ENCODE data around the gene THAP8.

The THAP8 gene

GRCh38 chr19:36054119-36054732 lies at the start of gene THAP8:
Gene THAP8, minus strand, starts transcription at chr19:36054285. Its CDS starts 68 bp downstream, at chr19:36054217.
- peak; percentile 100 for DNase-seq (ENCODE audit: low read depth)

GRCh38 chr19:36103040-36103626 lies 49.0 kb upstream of the THAP8 start:
- no peak for DNase-seq (ENCODE audit: low read depth)

GRCh38 chr19:36101550-36102327 lies 47.7 kb upstream of the THAP8 start:
- no peak for DNase-seq (ENCODE audit: low read depth)

- no peak for DNase-seq (ENCODE audit: low read depth)
These were observed 46.4 kb upstream of the THAP8 start for GRCh38 chr19:36100476-36100875.

- DNase-seq (ENCODE audit: low read depth): no peak
These were observed 45.2 kb upstream of the THAP8 start for GRCh38 chr19:36099166-36099785.

- no peak for DNase-seq (ENCODE audit: low read depth)
These were observed 43.0 kb upstream of the THAP8 start for GRCh38 chr19:36097036-36097435.

GRCh38 chr19:36093687-36094086 lies 39.6 kb upstream of the THAP8 start:
- DNase-seq (ENCODE audit: low read depth): no peak

GRCh38 chr19:36093146-36093662 lies 39.1 kb upstream of the THAP8 start:
- DNase-seq (ENCODE audit: low read depth): no peak

- DNase-seq (ENCODE audit: low read depth): no peak
These were observed 38.5 kb upstream of the THAP8 start for GRCh38 chr19:36092566-36092965.

GRCh38 chr19:36090910-36091695 lies 37.0 kb upstream of the THAP8 start:
- DNase-seq (ENCODE audit: low read depth): no peak

GRCh38 chr19:36089847-36090246 lies 35.8 kb upstream of the THAP8 start:
- no peak for DNase-seq (ENCODE audit: low read depth)

- DNase-seq (ENCODE audit: low read depth): no peak
These were observed 32.2 kb upstream of the THAP8 start for GRCh38 chr19:36086326-36086725.

GRCh38 chr19:36084231-36085009 lies 30.3 kb upstream of the THAP8 start:
- no peak for DNase-seq (ENCODE audit: low read depth)

GRCh38 chr19:36082916-36083315 lies 28.8 kb upstream of the THAP8 start:
- DNase-seq (ENCODE audit: low read depth): no peak

- DNase-seq (ENCODE audit: low read depth): no peak
These were observed 27.8 kb upstream of the THAP8 start for GRCh38 chr19:36081894-36082293.

- no peak for DNase-seq (ENCODE audit: low read depth)
These were observed 27.3 kb upstream of the THAP8 start for GRCh38 chr19:36081385-36081784.

GRCh38 chr19:36079389-36079945 lies 25.4 kb upstream of the THAP8 start:
- DNase-seq (ENCODE audit: low read depth): no peak

GRCh38 chr19:36073121-36073876 lies 19.2 kb upstream of the THAP8 start:
- no peak for DNase-seq (ENCODE audit: low read depth)

- no peak for DNase-seq (ENCODE audit: low read depth)
These were observed 18.0 kb upstream of the THAP8 start for GRCh38 chr19:36072081-36072480.

All from EH (cell line).